Breast epithelium (tissue), 4 donors: ENCODE data around the gene RALGPS2. TPM values are rescaled to one million over a fixed set of nuclear protein-coding genes. Genes with fewer than 3 reads are reported as not detected.

Experiments used
- DNase-seq, 2 donors: peaks; one replicate each; pipeline ENCODE4 v3.0.0-alpha.2; 2019; ENCODE audit warnings: low spot score in 2 of 2
- H3K27ac ChIP-seq, 2 donors: fragments of 200-600 bp; sonication (generic) in 1 of 2; one replicate each; pipeline ENCODE4 v1.5.1; 2016 to 2019; ENCODE audit warnings: mild to moderate bottlenecking in 1 of 2
- H3K27me3 ChIP-seq, 2 donors: fragments of 200-600 bp; sonication (generic) in 1 of 2; one replicate each; pipeline versions ENCODE4 v1.5.1 to v1.6.0; 2017 to 2019; ENCODE audit warnings: control low read depth in 1 of 2, mild to moderate bottlenecking in 1 of 2
- H3K36me3 ChIP-seq: fragments of 200-600 bp; one replicate; pipeline ENCODE4 v1.5.1; 2019
- H3K4me1 ChIP-seq, 2 donors: fragments of 200-600 bp; sonication (generic); one replicate each; pipeline ENCODE4 v1.5.1; 2016 to 2019; ENCODE audit warnings: control low read depth in 1 of 2
- H3K4me3 ChIP-seq, 3 donors: fragments of 200-600 bp; sonication (generic); 1 replicate in 2 of 3; 2 replicates in 1 of 3; pipeline ENCODE4 v1.5.1; 2016 to 2019; ENCODE audit warnings: mild to moderate bottlenecking in 3 of 3, moderate library complexity in 2 of 3
- H3K9me3 ChIP-seq, 2 donors: fragments of 200-600 bp; sonication (generic) in 1 of 2; one replicate each; pipeline ENCODE4 v1.5.1; 2016 to 2019; ENCODE audit warnings: control low read depth in 1 of 2
- CTCF ChIP-seq, 3 donors: fragments of 450-650 bp; IDR thresholded peaks; one replicate each; pipeline ENCODE4 v1.5.1; 2016 to 2017; ENCODE audit warnings: antibody characterized with exemption in 3 of 3, mild to moderate bottlenecking in 3 of 3, moderate library complexity in 3 of 3
- POLR2A ChIP-seq: fragments of 450-650 bp; IDR thresholded peaks from one replicate; pipeline ENCODE4 v1.6.1; 2016; ENCODE audit warnings: antibody characterized with exemption, mild to moderate bottlenecking, moderate library complexity
- POLR2AphosphoS5 ChIP-seq, 3 donors: sonication (generic); formaldehyde crosslinking; IDR thresholded peaks; one replicate each; pipeline ENCODE4 v1.6.1; 2017; ENCODE audit warnings: antibody characterized with exemption in 3 of 3
- intact Hi-C: fragments of 100-400 bp; cut with DNase I; formaldehyde crosslinking; loops from one replicate; pipeline ENCODE4 v1.15.1; 2023; ENCODE audit warnings: low total_unique reads
- total RNA-seq, 3 donors: library from RNA; depleted of rRNA; stranded (reverse); fragments of >200 nt; gene quantifications; one replicate each; pipeline ENCODE4 v1.1.0, GENCODE V29; 2016

The RALGPS2 gene
- total RNA-seq, 3 donors from 2014 or later = 4.8 to 45.2 (median 43.3) TPM

GRCh38 chr1:178881950-178882349, 156.9 kb downstream of the RALGPS2 start:
- peaks cover 4% of the 10 kb centered on the region for H3K36me3 ChIP-seq
- no peak overlapping the region for H3K4me3 ChIP-seq
- H3K9me3 ChIP-seq = no peaks in the 10 kb centered on the region
- intact Hi-C loops = no loop called here
- no peak overlapping the region for H3K27ac ChIP-seq
- H3K4me1 ChIP-seq = no peaks in the 10 kb centered on the region
- H3K27me3 ChIP-seq = no peaks in the 10 kb centered on the region
- TF ChIP-seq POLR2AphosphoS5 (IDR thresholded peaks at IDR 0.05) (no peak), POLR2A (no peak), CTCF (IDR thresholded peaks at IDR 0.05) (no peak)
- no peak for DNase-seq

GRCh38 chr1:178885869-178886268, 160.8 kb downstream of the RALGPS2 start:
- H3K4me3 ChIP-seq = no peak overlapping the region
- intact Hi-C loops = no loop called here
- no peak for DNase-seq
- H3K9me3 ChIP-seq = no peaks in the 10 kb centered on the region
- TF ChIP-seq POLR2A (no peak), CTCF (IDR thresholded peaks at IDR 0.05) (no peak), POLR2AphosphoS5 (IDR thresholded peaks at IDR 0.05) (no peak)
- no peak overlapping the region for H3K27ac ChIP-seq
- H3K27me3 ChIP-seq = no peaks in the 10 kb centered on the region
- no peaks in the 10 kb centered on the region for H3K4me1 ChIP-seq
- H3K36me3 ChIP-seq = peaks cover 10% of the 10 kb centered on the region

GRCh38 chr1:178886551-178886950, 161.5 kb downstream of the RALGPS2 start:
- H3K4me1 ChIP-seq = no peaks in the 10 kb centered on the region
- TF ChIP-seq POLR2AphosphoS5 (IDR thresholded peaks at IDR 0.05) (no peak), CTCF (IDR thresholded peaks at IDR 0.05) (no peak), POLR2A (no peak)
- no peak overlapping the region for H3K4me3 ChIP-seq
- peaks cover 10% of the 10 kb centered on the region for H3K36me3 ChIP-seq
- H3K9me3 ChIP-seq = no peaks in the 10 kb centered on the region
- no peaks in the 10 kb centered on the region for H3K27me3 ChIP-seq
- no peak for DNase-seq
- intact Hi-C loops = no loop called here
- H3K27ac ChIP-seq = no peak overlapping the region

GRCh38 chr1:178895928-178896327, 170.9 kb downstream of the RALGPS2 start:
- intact Hi-C loops = no loop called here
- no peaks in the 10 kb centered on the region for H3K4me1 ChIP-seq

GRCh38 chr1:178898401-178898800, 173.4 kb downstream of the RALGPS2 start:
- TF ChIP-seq POLR2AphosphoS5 (IDR thresholded peaks at IDR 0.05) (no peak), POLR2A (no peak), CTCF (IDR thresholded peaks at IDR 0.05) (no peak)
- Histone ChIP-seq H3K27ac (no peak overlapping the region), H3K9me3 (no peaks in the 10 kb centered on the region), H3K4me3 (no peak overlapping the region), H3K4me1 (no peaks in the 10 kb centered on the region), H3K36me3 (peaks cover 4% of the 10 kb centered on the region), H3K27me3 (no peaks in the 10 kb centered on the region)
- intact Hi-C loops = no loop called here
- DNase-seq = no peak

More at GRCh38 chr1:178895928-178896327, 170.9 kb downstream of the RALGPS2 start:
- H3K27ac ChIP-seq = no peak overlapping the region
- no peaks in the 10 kb centered on the region for H3K9me3 ChIP-seq
- no peak overlapping the region for H3K4me3 ChIP-seq
- TF ChIP-seq POLR2AphosphoS5 (IDR thresholded peaks at IDR 0.05) = no peak
- no peak for TF ChIP-seq CTCF (IDR thresholded peaks at IDR 0.05)
- TF ChIP-seq POLR2A = no peak
- H3K36me3 ChIP-seq = no peaks in the 10 kb centered on the region
- DNase-seq = no peak
- no peaks in the 10 kb centered on the region for H3K27me3 ChIP-seq
